HG03064 (cell line): ENCODE measurements around the gene MYO6.

Experiments used
- ATAC-seq: cut with Tn5 transposase; IDR thresholded peaks from one replicate; pipeline ENCODE4 v1.9.1; 2021; ENCODE audit warnings: low read depth; ENCODE audit not compliant: unreplicated experiment

MYO6 gene

GRCh38 chr6:75937846-75938245 is 188.8 kb downstream of the MYO6 start:
- ATAC-seq: no peak

GRCh38 chr6:75940564-75940963 is 191.5 kb downstream of the MYO6 start:
- ATAC-seq: no peak

- ATAC-seq: no peak
Observed at GRCh38 chr6:75941509-75941908, 192.5 kb downstream of the MYO6 start.

GRCh38 chr6:75943381-75943780 is 194.3 kb downstream of the MYO6 start:
- no peak for ATAC-seq

GRCh38 chr6:75946146-75946831 is 197.2 kb downstream of the MYO6 start:
- ATAC-seq: no peak

- no peak for ATAC-seq
Observed at GRCh38 chr6:75947935-75948334, 198.9 kb downstream of the MYO6 start.

GRCh38 chr6:75952128-75952527 is 203.1 kb downstream of the MYO6 start:
- no peak for ATAC-seq

- no peak for ATAC-seq
Observed at GRCh38 chr6:75963569-75963968, 214.5 kb downstream of the MYO6 start.

GRCh38 chr6:75968143-75968542 is 219.1 kb downstream of the MYO6 start:
- no peak for ATAC-seq
